Gastrocnemius medialis (tissue), 4 donors: ENCODE results near the gene SMAD6. TPM values are rescaled to one million over a fixed set of nuclear protein-coding genes. Genes with fewer than 3 reads are reported as not detected.

Experiments used
- ATAC-seq, 2 donors: fragments of 150-250 bp; one replicate each; pipeline ENCODE4 v1.9.1; 2016
- DNase-seq, 2 donors: peaks; one replicate each; pipeline ENCODE4 v3.0.0-alpha.2; 2019
- H3K27ac ChIP-seq, 4 donors: fragments of 200-600 bp; sonication (generic); 1 replicate in 1 of 4; 2 replicates in 3 of 4; pipeline ENCODE4 v1.5.1; 2016 to 2018; ENCODE audit warnings: mild to moderate bottlenecking in 2 of 4, moderate library complexity in 1 of 4
- H3K27me3 ChIP-seq, 3 donors: fragments of 200-600 bp; sonication (generic) in 2 of 3; 1 replicate in 1 of 3; 2 replicates in 2 of 3; pipeline versions ENCODE4 v1.5.1 to v1.6.0; 2016 to 2019; ENCODE audit warnings: mild to moderate bottlenecking in 1 of 3, moderate library complexity in 1 of 3
- H3K36me3 ChIP-seq, 2 donors: fragments of 200-600 bp; sonication (generic) in 1 of 2; one replicate each; pipeline ENCODE4 v1.5.1; 2017 to 2018
- H3K4me1 ChIP-seq, 2 donors: fragments of 200-600 bp; sonication (generic) in 1 of 2; one replicate each; pipeline ENCODE4 v1.5.1; 2016 to 2017; ENCODE audit warnings: mild to moderate bottlenecking in 2 of 2
- H3K4me3 ChIP-seq, 4 donors: fragments of 200-600 bp; sonication (generic) in 3 of 4; 1 replicate in 1 of 4; 2 replicates in 3 of 4; pipeline ENCODE4 v1.5.1; 2016 to 2019; ENCODE audit warnings: mild to moderate bottlenecking in 2 of 4
- H3K9me3 ChIP-seq, 3 donors: fragments of 200-600 bp; sonication (generic) in 2 of 3; 1 replicate in 1 of 3; 2 replicates in 2 of 3; pipeline ENCODE4 v1.5.1; 2016 to 2019
- CTCF ChIP-seq, 5 experiments: fragments of 450-650 bp in 3 of 5; fragments of 200-600 bp in 2 of 5; sonication (generic) in 2 of 5; IDR thresholded peaks in 4 of 5; conservative IDR thresholded peaks in 1 of 5; 1 replicate in 4 of 5; 2 replicates in 1 of 5; pipeline ENCODE4 v1.5.1; 2016 to 2019; ENCODE audit warnings: antibody characterized with exemption in 5 of 5, mild to moderate bottlenecking in 3 of 5, moderate library complexity in 3 of 5
- POLR2A ChIP-seq, 2 donors: fragments of 450-650 bp; IDR thresholded peaks; one replicate each; pipeline ENCODE4 v1.6.1; 2017; ENCODE audit warnings: antibody characterized with exemption in 2 of 2, mild to moderate bottlenecking in 2 of 2, moderate library complexity in 2 of 2
- in situ Hi-C, 4 donors: fragments of 200-750 bp; cut with MboI; loops; one replicate each; pipeline versions ENCODE4 v1.15.0 to v1.8.0; 2017; ENCODE audit warnings: low sequenced_read_pairs in 4 of 4
- intact Hi-C: fragments of 100-400 bp; cut with DNase I; formaldehyde crosslinking; loops from one replicate; pipeline ENCODE4 v1.15.1; 2023; ENCODE audit warnings: low total_unique reads
- total RNA-seq, 4 donors: library from RNA; depleted of rRNA; stranded (reverse); fragments of >200 nt; gene quantifications; one replicate each; pipeline versions ENCODE4 v1.1.0 to v1.2.3, GENCODE V29; 2016

SMAD6 gene
- total RNA-seq, 4 donors from 2014 or later: 2.2 to 3.7 (median 2.4) TPM

- in situ Hi-C loops (no loop called here), intact Hi-C loops (no loop called here)
- Histone ChIP-seq H3K4me1 (no peaks in the 10 kb centered on the region), H3K4me3 (no peak overlapping the region), H3K27me3 (no peaks in the 10 kb centered on the region), H3K9me3 (no peaks in the 10 kb centered on the region), H3K27ac (no peak overlapping the region), H3K36me3 (no peaks in the 10 kb centered on the region)
- ATAC-seq (no peak), DNase-seq (no peak)
- TF ChIP-seq CTCF (IDR thresholded peaks at IDR 0.05 in 4 of 5, conservative IDR thresholded peaks at IDR 0.05 in 1 of 5) (no peak), POLR2A (IDR thresholded peaks at IDR 0.05) (no peak)
These were observed 117.0 kb downstream of the SMAD6 start for GRCh38 chr15:66819084-66819483.

DNA sequence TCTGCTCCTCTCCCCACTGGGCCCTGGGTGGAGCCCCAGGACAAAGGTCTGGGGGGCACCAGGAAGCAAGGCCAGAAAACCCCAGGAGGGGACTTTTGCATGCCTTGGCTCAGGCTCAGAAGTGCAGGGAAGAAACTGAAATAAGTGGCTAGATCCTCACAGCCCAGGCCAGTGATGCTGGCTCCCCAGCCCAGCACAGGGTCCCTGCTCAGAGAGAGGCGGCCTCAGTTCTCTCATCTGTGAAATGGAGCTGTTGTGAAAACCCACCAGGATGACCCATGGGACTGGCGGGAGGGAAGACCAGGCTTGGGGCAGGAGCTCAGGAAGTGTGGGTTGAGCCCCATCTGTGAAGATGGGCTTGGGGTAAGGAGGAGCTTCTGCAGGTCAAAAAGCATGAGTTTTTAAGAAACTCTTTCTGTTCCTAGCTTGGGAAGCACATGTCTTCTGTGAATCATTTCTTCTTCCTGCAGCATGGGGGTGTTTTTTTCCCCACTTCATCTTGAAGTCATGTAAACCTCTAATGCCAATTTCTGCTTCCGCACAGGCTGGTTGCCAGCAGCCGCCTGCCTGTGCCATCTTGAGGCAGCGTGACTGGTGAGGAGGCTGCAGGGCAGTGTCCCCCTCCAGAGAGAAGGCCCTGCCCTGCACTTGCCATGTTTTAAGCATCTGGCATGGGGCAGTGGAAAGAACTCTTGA lies 118.6 kb downstream of the SMAD6 start:
- Histone ChIP-seq H3K36me3 (no peaks in the 10 kb centered on the region), H3K27me3 (no peaks in the 10 kb centered on the region), H3K4me3 (no peak overlapping the region), H3K27ac (no peak overlapping the region), H3K9me3 (no peaks in the 10 kb centered on the region), H3K4me1 (no peaks in the 10 kb centered on the region)
- in situ Hi-C loops (no loop called here), intact Hi-C loops (no loop called here)
- DNase-seq (no peak), ATAC-seq (no peak)
- TF ChIP-seq POLR2A (IDR thresholded peaks at IDR 0.05): no peak
- TF ChIP-seq CTCF (IDR thresholded peaks at IDR 0.05 in 4 of 5, conservative IDR thresholded peaks at IDR 0.05 in 1 of 5): no peak

- H3K36me3 ChIP-seq: no peaks in the 10 kb centered on the region
- ATAC-seq (no peak), DNase-seq (no peak)
- no peaks in the 10 kb centered on the region for H3K4me1 ChIP-seq
- H3K27ac ChIP-seq: no peak overlapping the region
- no peak overlapping the region for H3K4me3 ChIP-seq
- in situ Hi-C loops: no loop called here
- no peaks in the 10 kb centered on the region for H3K9me3 ChIP-seq
- no peaks in the 10 kb centered on the region for H3K27me3 ChIP-seq
- intact Hi-C loops: no loop called here
- no peak for TF ChIP-seq POLR2A (IDR thresholded peaks at IDR 0.05)
- no peak for TF ChIP-seq CTCF (IDR thresholded peaks at IDR 0.05 in 4 of 5, conservative IDR thresholded peaks at IDR 0.05 in 1 of 5)
These were observed 119.3 kb downstream of the SMAD6 start for GRCh38 chr15:66821307-66821706.

GRCh38 chr15:66822114-66822513 lies 120.1 kb downstream of the SMAD6 start:
- no peak for TF ChIP-seq POLR2A (IDR thresholded peaks at IDR 0.05)
- TF ChIP-seq CTCF (IDR thresholded peaks at IDR 0.05 in 4 of 5, conservative IDR thresholded peaks at IDR 0.05 in 1 of 5): no peak
- H3K36me3 ChIP-seq: no peaks in the 10 kb centered on the region
- H3K27me3 ChIP-seq: no peaks in the 10 kb centered on the region
- DNase-seq: no peak
- H3K9me3 ChIP-seq: no peaks in the 10 kb centered on the region
- in situ Hi-C loops (no loop called here), intact Hi-C loops (no loop called here)
- no peak overlapping the region for H3K4me3 ChIP-seq
- no peak overlapping the region for H3K27ac ChIP-seq
- ATAC-seq: no peak
- H3K4me1 ChIP-seq: no peaks in the 10 kb centered on the region

- intact Hi-C loops: no loop called here
- no peak for ATAC-seq
- in situ Hi-C loops: no loop called here
These were observed 120.5 kb downstream of the SMAD6 start for GRCh38 chr15:66822576-66822975.

More at GRCh38 chr15:66822576-66822975, 120.5 kb downstream of the SMAD6 start:
- H3K27me3 ChIP-seq: no peaks in the 10 kb centered on the region
- no peak overlapping the region for H3K4me3 ChIP-seq
- H3K4me1 ChIP-seq: no peaks in the 10 kb centered on the region
- H3K27ac ChIP-seq: no peak overlapping the region
- DNase-seq: no peak
- H3K36me3 ChIP-seq: no peaks in the 10 kb centered on the region
- no peak for TF ChIP-seq POLR2A (IDR thresholded peaks at IDR 0.05)
- TF ChIP-seq CTCF (IDR thresholded peaks at IDR 0.05 in 4 of 5, conservative IDR thresholded peaks at IDR 0.05 in 1 of 5): no peak
- no peaks in the 10 kb centered on the region for H3K9me3 ChIP-seq
